Effector memory CD8-positive, alpha-beta T cell (primary cell): ENCODE results near the gene SF3B3.
A peak's percentile ranks its signal among the peaks of the same experiment; 100 is the strongest.

Source experiments
- ATAC-seq: fragments of 150-1000 bp; cut with Tn5 transposase; replicated peaks from 2 replicates; pipeline ENCODE4 v1.10.0; 2021; ENCODE audit warnings: mild to moderate bottlenecking, moderate library complexity
- DNase-seq, 3 experiments: peaks; one replicate each; pipeline ENCODE4 v3.0.0; 2021
- H3K27ac Mint-ChIP-seq, 2 donors: one replicate each; pipeline ENCODE4 v1.8.0; 2022; ENCODE audit warnings: mild to moderate bottlenecking in 2 of 2, mixed read lengths in 2 of 2, moderate library complexity in 2 of 2
- H3K27me3 Mint-ChIP-seq, 2 donors: one replicate each; pipeline ENCODE4 v1.8.0; 2022; ENCODE audit warnings: mixed read lengths in 2 of 2
- H3K36me3 Mint-ChIP-seq: one replicate; pipeline ENCODE4 v1.8.0; 2022; ENCODE audit warnings: mild to moderate bottlenecking, moderate library complexity, mixed read lengths; ENCODE audit not compliant: insufficient read depth
- H3K4me1 Mint-ChIP-seq, 2 donors: one replicate each; pipeline ENCODE4 v1.8.0; 2022; ENCODE audit warnings: low read depth in 2 of 2, mixed read lengths in 2 of 2
- H3K4me3 Mint-ChIP-seq, 2 donors: one replicate each; pipeline ENCODE4 v1.8.0; 2022; ENCODE audit warnings: mild to moderate bottlenecking in 2 of 2, mixed read lengths in 2 of 2, moderate library complexity in 2 of 2
- H3K9me3 Mint-ChIP-seq, 2 donors: one replicate each; pipeline ENCODE4 v1.8.0; 2022; ENCODE audit warnings: mixed read lengths in 2 of 2
- total RNA-seq, 9 experiments: gene quantifications; one replicate each; lab custom pipeline; 2026; lab: John Stamatoyannopoulos, UW

Gene SF3B3
- 215 to 516 (median 299) reads per million in 9 experiments for total RNA-seq

- DNase-seq = peak; percentile 69 to 80 (median 71)
- H3K9me3 Mint-ChIP-seq = no peaks in the 10 kb centered on the region
- peak; percentile 56 for ATAC-seq
- H3K27ac Mint-ChIP-seq = peak within 1 kb of the TSS; percentile 99 to 100
- H3K4me1 Mint-ChIP-seq = peaks cover 58 to 62% of the 10 kb centered on the region in 2 donors
- H3K4me3 Mint-ChIP-seq = peak within 1 kb of the TSS; percentile 95 to 99
- H3K36me3 Mint-ChIP-seq = peaks cover 78% of the 10 kb centered on the region
- H3K27me3 Mint-ChIP-seq = no peaks in the 10 kb centered on the region
These were observed at the start of gene SF3B3 for GRCh38 chr16:70523743-70524398. SF3B3 (plus strand) TSS chr16:70523816; CDS start chr16:70526657, 2,841 bp downstream.

GRCh38 chr16:70474320-70475053 is 49.1 kb upstream of the SF3B3 start:
- Mint-ChIP-seq H3K4me1 (peaks cover 7 to 15% of the 10 kb centered on the region in 2 donors), H3K36me3 (peaks cover 10% of the 10 kb centered on the region), H3K4me3 (no peak overlapping the region), H3K27me3 (no peaks in the 10 kb centered on the region), H3K9me3 (no peaks in the 10 kb centered on the region), H3K27ac (no peak overlapping the region)
- DNase-seq (no peak), ATAC-seq (no peak)

- no peak overlapping the region for H3K4me3 Mint-ChIP-seq
- H3K4me1 Mint-ChIP-seq = peaks cover 7 to 15% of the 10 kb centered on the region in 2 donors
- H3K27me3 Mint-ChIP-seq = no peaks in the 10 kb centered on the region
- peak overlapping the region in 1 of 2 donors; percentile 67 for H3K27ac Mint-ChIP-seq
- no peak for ATAC-seq
- H3K9me3 Mint-ChIP-seq = no peaks in the 10 kb centered on the region
- H3K36me3 Mint-ChIP-seq = peaks cover 10% of the 10 kb centered on the region
- DNase-seq = no peak
These were observed 48.4 kb upstream of the SF3B3 start for GRCh38 chr16:70475054-70475871.

- Mint-ChIP-seq H3K4me3 (no peak overlapping the region), H3K36me3 (peaks cover 11% of the 10 kb centered on the region), H3K27me3 (no peaks in the 10 kb centered on the region), H3K9me3 (no peaks in the 10 kb centered on the region), H3K27ac (peak overlapping the region; percentile 49 to 67), H3K4me1 (peaks cover 7 to 11% of the 10 kb centered on the region in 2 donors)
- DNase-seq (no peak), ATAC-seq (no peak)
These were observed 47.2 kb upstream of the SF3B3 start for GRCh38 chr16:70476272-70477020.

- Mint-ChIP-seq H3K36me3 (peaks cover 14% of the 10 kb centered on the region), H3K27ac (peak overlapping the region; percentile 71 to 89), H3K4me1 (peaks cover 7 to 11% of the 10 kb centered on the region in 2 donors), H3K4me3 (no peak overlapping the region), H3K27me3 (no peaks in the 10 kb centered on the region), H3K9me3 (no peaks in the 10 kb centered on the region)
- ATAC-seq (no peak), DNase-seq (no peak)
These were observed 45.4 kb upstream of the SF3B3 start for GRCh38 chr16:70478169-70478568.

GRCh38 chr16:70478912-70479341 is 44.7 kb upstream of the SF3B3 start:
- Mint-ChIP-seq H3K4me1 (peaks cover 7 to 11% of the 10 kb centered on the region in 2 donors), H3K9me3 (no peaks in the 10 kb centered on the region), H3K27ac (peak overlapping the region; percentile 71 to 89), H3K27me3 (no peaks in the 10 kb centered on the region), H3K4me3 (no peak overlapping the region), H3K36me3 (peaks cover 16% of the 10 kb centered on the region)
- ATAC-seq (no peak), DNase-seq (no peak)

GRCh38 chr16:70480127-70481105 is 43.2 kb upstream of the SF3B3 start:
- DNase-seq = no peak
- Mint-ChIP-seq H3K36me3 (peaks cover 14% of the 10 kb centered on the region), H3K4me3 (no peak overlapping the region), H3K27me3 (no peaks in the 10 kb centered on the region), H3K27ac (no peak overlapping the region), H3K4me1 (peaks cover 7 to 11% of the 10 kb centered on the region in 2 donors), H3K9me3 (no peaks in the 10 kb centered on the region)
- ATAC-seq = no peak

- Mint-ChIP-seq H3K9me3 (no peaks in the 10 kb centered on the region), H3K27me3 (no peaks in the 10 kb centered on the region), H3K4me1 (peaks cover 7 to 11% of the 10 kb centered on the region in 2 donors), H3K4me3 (no peak overlapping the region), H3K36me3 (peaks cover 24% of the 10 kb centered on the region), H3K27ac (peak overlapping the region; percentile 13 to 49)
- no peak for DNase-seq
- ATAC-seq = no peak
These were observed 41.6 kb upstream of the SF3B3 start for GRCh38 chr16:70481929-70482536.

- Mint-ChIP-seq H3K27ac (peak overlapping the region; percentile 13 to 49), H3K9me3 (no peaks in the 10 kb centered on the region), H3K36me3 (peaks cover 19% of the 10 kb centered on the region), H3K27me3 (no peaks in the 10 kb centered on the region), H3K4me3 (no peak overlapping the region), H3K4me1 (peaks cover 7 to 11% of the 10 kb centered on the region in 2 donors)
- DNase-seq (no peak), ATAC-seq (no peak)
These were observed 41.0 kb upstream of the SF3B3 start for GRCh38 chr16:70482624-70483023.

- no peaks in the 10 kb centered on the region for H3K27me3 Mint-ChIP-seq
- H3K27ac Mint-ChIP-seq = peak overlapping the region in 1 of 2 donors; percentile 57
- DNase-seq (no peak), ATAC-seq (no peak)
- H3K36me3 Mint-ChIP-seq = peaks cover 23% of the 10 kb centered on the region
- peaks cover under 1 to 5% of the 10 kb centered on the region in 2 donors for H3K4me1 Mint-ChIP-seq
- H3K9me3 Mint-ChIP-seq = no peaks in the 10 kb centered on the region
- no peak overlapping the region for H3K4me3 Mint-ChIP-seq
These were observed 40.2 kb upstream of the SF3B3 start for GRCh38 chr16:70483426-70483825.

- Mint-ChIP-seq H3K4me1 (no peaks in the 10 kb centered on the region), H3K27me3 (no peaks in the 10 kb centered on the region), H3K27ac (no peak overlapping the region), H3K9me3 (no peaks in the 10 kb centered on the region), H3K4me3 (no peak overlapping the region), H3K36me3 (peaks cover 33% of the 10 kb centered on the region)
- no peak for DNase-seq
- ATAC-seq = no peak
These were observed 38.7 kb upstream of the SF3B3 start for GRCh38 chr16:70484867-70485266.

GRCh38 chr16:70490261-70490660 is 33.4 kb upstream of the SF3B3 start:
- no peak overlapping the region for H3K4me3 Mint-ChIP-seq
- H3K27ac Mint-ChIP-seq = no peak overlapping the region
- no peaks in the 10 kb centered on the region for H3K9me3 Mint-ChIP-seq
- no peak for ATAC-seq
- DNase-seq = no peak
- peaks cover 0 to 4% of the 10 kb centered on the region in 2 donors for H3K4me1 Mint-ChIP-seq
- peaks cover 58% of the 10 kb centered on the region for H3K36me3 Mint-ChIP-seq
- no peaks in the 10 kb centered on the region for H3K27me3 Mint-ChIP-seq
